ENCODE results near the gene STK11.

GRCh38 chr19:1238369-1239303 is 33.1 kb downstream of the STK11 start:
- no peak for TF ChIP-seq CTCF (IDR thresholded peaks at IDR 0.05)
- TF ChIP-seq POLR2AphosphoS5 (IDR thresholded peaks at IDR 0.05) = no peak
- no peak for TF ChIP-seq POLR2A (IDR thresholded peaks at IDR 0.05)

All from gastroesophageal sphincter (tissue), 3 donors.